Measurements from ENCODE around the gene DAB2IP.
A peak's percentile ranks its signal among the peaks of the same experiment; 100 is the strongest.

Gene DAB2IP

GRCh38 chr9:121773954-121774714 lies 122.7 kb downstream of the DAB2IP start:
- Histone ChIP-seq H3K36me3 (ENCODE audit: control insufficient read depth in 1 of 2, insufficient read depth in 2 of 2, low read depth in 1 of 2, low read length in 2 of 2) (peaks cover 45 to 74% of the 10 kb centered on the region in 2 experiments), H3K4me1 (ENCODE audit: control insufficient read depth, insufficient read depth, low read depth, low read length) (peaks cover 5% of the 10 kb centered on the region), H3K4ac (ENCODE audit: low read depth in 1 of 2, low read length in 2 of 2) (no peak overlapping the region), H3K27me3 (ENCODE audit: control insufficient read depth in 1 of 2, insufficient read depth in 1 of 2, low read length in 2 of 2) (no peaks in the 10 kb centered on the region), H3K79me1 (replicated peaks; ENCODE audit: low read length, poor library complexity, severe bottlenecking) (peaks cover 10% of the 10 kb centered on the region), H4K91ac (ENCODE audit: low read length) (no peak overlapping the region), H3K9ac (ENCODE audit: low read length) (no peak overlapping the region), H2AK5ac (ENCODE audit: low read length, severe bottlenecking) (no peak overlapping the region), H2BK120ac (ENCODE audit: low read depth, low read length) (no peak overlapping the region), H3K27ac (ENCODE audit: low read length, poor library complexity, severe bottlenecking) (no peak overlapping the region), H3K9me3 (ENCODE audit: control insufficient read depth, low read length) (peaks cover 11% of the 10 kb centered on the region), H2BK12ac (ENCODE audit: low read length in 2 of 2) (no peak overlapping the region), H2BK15ac (ENCODE audit: low read depth, poor library complexity, severe bottlenecking) (no peak overlapping the region), H3K23ac (ENCODE audit: low read length in 2 of 2) (no peak overlapping the region), H3K18ac (ENCODE audit: low read depth in 1 of 2, low read length in 2 of 2) (no peak overlapping the region), H2BK5ac (ENCODE audit: low read depth, low read length, poor library complexity, severe bottlenecking) (no peak overlapping the region), H3K4me2 (ENCODE audit: low read length, poor library complexity, severe bottlenecking) (no peak overlapping the region), H3K14ac (ENCODE audit: low read length in 2 of 2) (peak overlapping the region in 1 of 2 experiments; percentile 23), H2AFZ (ENCODE audit: low read depth, low read length) (no peak overlapping the region), H4K8ac (ENCODE audit: low read length) (no peak overlapping the region), H3K4me3 (ENCODE audit: insufficient read depth in 1 of 2, low read depth in 1 of 2, low read length in 2 of 2) (no peak overlapping the region)
- 96% methylated on average over 19 of the region's 19 CpGs for WGBS
- DNase-seq, result no peak

- no peak overlapping the region for H3K27ac ChIP-seq (ENCODE audit: low read length, poor library complexity, severe bottlenecking)
- 96% methylated on average over 26 of the region's 26 CpGs for WGBS
- no peak overlapping the region for H2BK15ac ChIP-seq (ENCODE audit: low read depth, poor library complexity, severe bottlenecking)
- H3K9me3 ChIP-seq (ENCODE audit: control insufficient read depth, low read length), result peaks cover 11% of the 10 kb centered on the region
- H3K36me3 ChIP-seq (ENCODE audit: control insufficient read depth in 1 of 2, insufficient read depth in 2 of 2, low read depth in 1 of 2, low read length in 2 of 2), result peaks cover 37 to 68% of the 10 kb centered on the region in 2 experiments
- H3K18ac ChIP-seq (ENCODE audit: low read depth in 1 of 2, low read length in 2 of 2), result no peak overlapping the region
- no peak overlapping the region for H3K4me2 ChIP-seq (ENCODE audit: low read length, poor library complexity, severe bottlenecking)
- H3K4ac ChIP-seq (ENCODE audit: low read depth in 1 of 2, low read length in 2 of 2), result no peak overlapping the region
- H3K4me3 ChIP-seq (ENCODE audit: insufficient read depth in 1 of 2, low read depth in 1 of 2, low read length in 2 of 2), result no peak overlapping the region
- no peak overlapping the region for H2AK5ac ChIP-seq (ENCODE audit: low read length, severe bottlenecking)
- H3K14ac ChIP-seq (ENCODE audit: low read length in 2 of 2), result no peak overlapping the region
- DNase-seq, result no peak
- no peaks in the 10 kb centered on the region for H3K27me3 ChIP-seq (ENCODE audit: control insufficient read depth in 1 of 2, insufficient read depth in 1 of 2, low read length in 2 of 2)
- no peak overlapping the region for H4K91ac ChIP-seq (ENCODE audit: low read length)
- no peak overlapping the region for H3K23ac ChIP-seq (ENCODE audit: low read length in 2 of 2)
- H2AFZ ChIP-seq (ENCODE audit: low read depth, low read length), result no peak overlapping the region
- peaks cover 5% of the 10 kb centered on the region for H3K4me1 ChIP-seq (ENCODE audit: control insufficient read depth, insufficient read depth, low read depth, low read length)
- H3K79me1 ChIP-seq (replicated peaks; ENCODE audit: low read length, poor library complexity, severe bottlenecking), result peaks cover 15% of the 10 kb centered on the region
- no peak overlapping the region for H2BK12ac ChIP-seq (ENCODE audit: low read length in 2 of 2)
- H2BK5ac ChIP-seq (ENCODE audit: low read depth, low read length, poor library complexity, severe bottlenecking), result no peak overlapping the region
- H4K8ac ChIP-seq (ENCODE audit: low read length), result no peak overlapping the region
- no peak overlapping the region for H2BK120ac ChIP-seq (ENCODE audit: low read depth, low read length)
- H3K9ac ChIP-seq (ENCODE audit: low read length), result no peak overlapping the region
Measured at GRCh38 chr9:121774715-121775613, 123.5 kb downstream of the DAB2IP start.

DNA sequence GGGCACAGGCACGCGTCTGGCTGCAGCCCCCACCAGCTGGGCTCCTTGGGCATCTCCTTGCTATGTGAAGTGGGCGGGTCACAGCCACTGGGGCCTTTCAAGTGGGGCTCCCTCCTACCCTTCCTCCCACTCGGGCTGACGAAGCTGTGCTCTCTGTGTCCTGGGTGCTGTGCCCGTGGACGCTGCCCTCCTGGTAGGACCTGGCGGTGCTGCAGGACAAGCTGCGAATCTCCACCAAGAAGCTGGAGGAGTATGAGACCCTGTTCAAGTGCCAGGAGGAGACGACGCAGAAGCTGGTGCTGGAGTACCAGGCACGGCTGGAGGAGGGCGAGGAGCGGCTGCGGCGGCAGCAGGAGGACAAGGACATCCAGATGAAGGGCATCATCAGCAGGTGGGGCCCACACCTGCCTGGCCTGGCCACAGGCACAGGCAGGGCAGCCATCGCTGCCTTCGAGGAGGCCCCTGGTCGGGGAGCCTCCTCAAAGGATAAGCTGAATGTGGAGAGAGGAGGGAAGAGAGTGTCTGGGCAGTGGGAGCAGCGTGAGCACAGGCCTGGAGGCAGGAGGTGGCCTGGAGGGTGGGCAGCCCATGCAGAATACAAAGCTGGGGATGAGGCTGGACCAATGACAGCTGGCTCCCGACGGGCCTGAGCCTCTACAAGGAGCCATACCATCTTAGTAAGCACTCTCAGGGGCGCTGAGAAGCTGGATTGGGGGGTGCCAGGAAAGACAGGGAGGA lies 124.7 kb downstream of the DAB2IP start:
- no peak overlapping the region for H2BK120ac ChIP-seq (ENCODE audit: low read depth, low read length)
- no peak overlapping the region for H2AK5ac ChIP-seq (ENCODE audit: low read length, severe bottlenecking)
- no peak for DNase-seq
- H3K27ac ChIP-seq (ENCODE audit: low read length, poor library complexity, severe bottlenecking), result no peak overlapping the region
- 97% methylated on average over 23 of the region's 23 CpGs for WGBS
- H3K4me3 ChIP-seq (ENCODE audit: insufficient read depth in 1 of 2, low read depth in 1 of 2, low read length in 2 of 2), result no peak overlapping the region
- no peak overlapping the region for H3K4ac ChIP-seq (ENCODE audit: low read depth in 1 of 2, low read length in 2 of 2)
- no peak overlapping the region for H3K14ac ChIP-seq (ENCODE audit: low read length in 2 of 2)
- H3K23ac ChIP-seq (ENCODE audit: low read length in 2 of 2), result no peak overlapping the region
- H3K9me3 ChIP-seq (ENCODE audit: control insufficient read depth, low read length), result peaks cover 11% of the 10 kb centered on the region
- peaks cover 22% of the 10 kb centered on the region for H3K79me1 ChIP-seq (replicated peaks; ENCODE audit: low read length, poor library complexity, severe bottlenecking)
- no peaks in the 10 kb centered on the region for H3K27me3 ChIP-seq (ENCODE audit: control insufficient read depth in 1 of 2, insufficient read depth in 1 of 2, low read length in 2 of 2)
- peaks cover 32 to 72% of the 10 kb centered on the region in 2 experiments for H3K36me3 ChIP-seq (ENCODE audit: control insufficient read depth in 1 of 2, insufficient read depth in 2 of 2, low read depth in 1 of 2, low read length in 2 of 2)
- no peak overlapping the region for H3K18ac ChIP-seq (ENCODE audit: low read depth in 1 of 2, low read length in 2 of 2)
- no peak overlapping the region for H3K4me2 ChIP-seq (ENCODE audit: low read length, poor library complexity, severe bottlenecking)
- H4K8ac ChIP-seq (ENCODE audit: low read length), result peak overlapping the region; percentile 21
- H2AFZ ChIP-seq (ENCODE audit: low read depth, low read length), result no peak overlapping the region
- H4K91ac ChIP-seq (ENCODE audit: low read length), result no peak overlapping the region
- no peak overlapping the region for H3K9ac ChIP-seq (ENCODE audit: low read length)
- H3K4me1 ChIP-seq (ENCODE audit: control insufficient read depth, insufficient read depth, low read depth, low read length), result peaks cover 3% of the 10 kb centered on the region
- H2BK15ac ChIP-seq (ENCODE audit: low read depth, poor library complexity, severe bottlenecking), result no peak overlapping the region
- H2BK12ac ChIP-seq (ENCODE audit: low read length in 2 of 2), result no peak overlapping the region
- no peak overlapping the region for H2BK5ac ChIP-seq (ENCODE audit: low read depth, low read length, poor library complexity, severe bottlenecking)
